Central memory CD8-positive, alpha-beta T cell (primary cell): ENCODE data around the gene ELOVL3.
"Not testable (repeated sequence)": the region's sequence is repeated elsewhere in the genome, so short reads cannot be mapped to it uniquely, and the experiment has no call there.

Experiments
- ATAC-seq: fragments of 150-1000 bp; cut with Tn5 transposase; replicated peaks from 2 replicates; pipeline ENCODE4 v1.10.0; 2022; ENCODE audit warnings: mild to moderate bottlenecking, moderate FRiP score, moderate number of reproducible peaks; ENCODE audit not compliant: poor library complexity, severe bottlenecking; ENCODE audit errors: extremely low read depth
- DNase-seq, 2 donors: peaks; one replicate each; pipeline ENCODE4 v3.0.0; 2021; ENCODE audit warnings: low spot score in 2 of 2
- H3K27ac Mint-ChIP-seq: one replicate; pipeline ENCODE4 v1.8.0; 2022; ENCODE audit warnings: low read depth, mild to moderate bottlenecking, moderate library complexity, mixed read lengths
- H3K27me3 Mint-ChIP-seq: one replicate; pipeline ENCODE4 v1.8.0; 2022; ENCODE audit warnings: mixed read lengths
- H3K36me3 Mint-ChIP-seq: one replicate; pipeline ENCODE4 v1.8.0; 2022; ENCODE audit warnings: mild to moderate bottlenecking, moderate library complexity, mixed read lengths; ENCODE audit not compliant: insufficient read depth
- H3K4me1 Mint-ChIP-seq: one replicate; pipeline ENCODE4 v1.8.0; 2022; ENCODE audit warnings: mixed read lengths
- H3K4me3 Mint-ChIP-seq: one replicate; pipeline ENCODE4 v1.8.0; 2022; ENCODE audit warnings: mild to moderate bottlenecking, moderate library complexity, mixed read lengths
- H3K9me3 Mint-ChIP-seq: one replicate; pipeline ENCODE4 v1.8.0; 2022; ENCODE audit warnings: mixed read lengths

Gene ELOVL3

DNA sequence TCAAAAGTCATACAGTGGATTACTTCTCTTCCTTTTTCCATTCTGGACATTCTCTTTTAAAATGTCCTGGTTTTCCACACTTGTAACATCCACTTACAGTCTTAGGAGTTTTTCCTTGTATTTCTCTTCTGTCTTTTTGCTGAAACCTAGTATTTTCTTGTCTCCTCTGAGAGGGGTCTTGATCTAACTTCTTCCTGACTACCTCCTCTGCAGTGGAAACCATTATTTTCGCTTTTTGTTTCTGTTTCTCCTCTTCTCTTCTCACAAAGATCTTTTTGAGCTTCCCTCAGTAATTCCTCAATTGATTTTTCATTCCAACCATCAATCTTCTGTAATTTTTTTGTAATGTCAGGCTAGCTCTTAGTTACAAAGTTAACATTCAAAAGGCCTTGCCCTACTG lies 23.7 kb upstream of the ELOVL3 start:
- ATAC-seq, result no peak
- DNase-seq, result no peak
- peaks cover 28% of the 10 kb centered on the region for H3K27me3 Mint-ChIP-seq
- H3K27ac Mint-ChIP-seq, result no peak overlapping the region
- H3K4me3 Mint-ChIP-seq, result no peak overlapping the region
- no peaks in the 10 kb centered on the region for H3K4me1 Mint-ChIP-seq
- no peaks in the 10 kb centered on the region for H3K9me3 Mint-ChIP-seq
- H3K36me3 Mint-ChIP-seq, result no peaks in the 10 kb centered on the region

DNA sequence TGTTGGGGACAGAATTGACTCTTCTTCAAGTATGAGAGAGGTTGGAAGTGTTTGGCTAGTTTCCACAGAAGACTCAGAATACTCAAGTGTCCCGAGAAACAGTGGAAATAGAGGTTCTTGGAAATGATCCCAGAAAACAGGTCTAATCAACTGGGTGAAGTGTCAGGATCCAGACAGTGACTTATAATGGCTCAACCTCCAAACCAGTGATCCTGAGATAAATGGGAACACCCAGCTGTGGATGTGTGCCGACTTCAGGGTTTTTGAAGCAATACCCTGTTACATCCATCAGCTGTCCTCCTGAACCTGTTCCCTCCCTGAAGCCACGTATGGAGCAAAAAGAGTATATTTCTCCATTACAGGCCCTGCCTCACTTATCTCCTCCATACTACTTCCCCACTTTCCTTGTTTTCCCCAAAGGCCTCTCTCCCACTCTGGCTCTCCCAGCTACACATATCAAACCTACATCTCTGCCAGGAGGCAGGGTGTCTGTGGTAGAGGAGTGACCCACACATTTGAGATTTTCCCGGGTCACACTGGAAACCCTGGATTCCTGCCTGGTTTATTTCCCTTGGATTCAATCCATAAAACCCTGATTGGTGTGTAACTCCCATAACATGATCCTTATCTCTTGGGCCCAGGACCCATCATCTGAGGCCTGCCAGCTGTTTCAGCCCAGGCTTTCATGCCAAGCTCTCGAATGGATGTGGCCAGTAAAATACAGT lies 17.6 kb upstream of the ELOVL3 start:
- DNase-seq (no peak), ATAC-seq (no peak)
- H3K27me3 Mint-ChIP-seq, result peaks cover 4% of the 10 kb centered on the region
- H3K9me3 Mint-ChIP-seq, result no peaks in the 10 kb centered on the region
- no peaks in the 10 kb centered on the region for H3K4me1 Mint-ChIP-seq
- H3K4me3 Mint-ChIP-seq, result no peak overlapping the region
- H3K36me3 Mint-ChIP-seq, result peaks cover 3% of the 10 kb centered on the region
- H3K27ac Mint-ChIP-seq, result no peak overlapping the region

- H3K4me1 Mint-ChIP-seq, result no peaks in the 10 kb centered on the region
- no peak for DNase-seq
Observed at GRCh38 chr10:102211615-102212299, 14.3 kb upstream of the ELOVL3 start.

GRCh38 chr10:102213599-102213998 lies 12.5 kb upstream of the ELOVL3 start:
- not testable (repeated sequence) for H3K9me3 Mint-ChIP-seq, ATAC-seq, H3K4me3 Mint-ChIP-seq, H3K4me1 Mint-ChIP-seq, H3K36me3 Mint-ChIP-seq, DNase-seq, H3K27me3 Mint-ChIP-seq, H3K27ac Mint-ChIP-seq

More at GRCh38 chr10:102211615-102212299, 14.3 kb upstream of the ELOVL3 start:
- no peak overlapping the region for H3K4me3 Mint-ChIP-seq
- no peaks in the 10 kb centered on the region for H3K9me3 Mint-ChIP-seq
- no peak for ATAC-seq
- peaks cover 3% of the 10 kb centered on the region for H3K36me3 Mint-ChIP-seq
- no peaks in the 10 kb centered on the region for H3K27me3 Mint-ChIP-seq
- no peak overlapping the region for H3K27ac Mint-ChIP-seq

DNA sequence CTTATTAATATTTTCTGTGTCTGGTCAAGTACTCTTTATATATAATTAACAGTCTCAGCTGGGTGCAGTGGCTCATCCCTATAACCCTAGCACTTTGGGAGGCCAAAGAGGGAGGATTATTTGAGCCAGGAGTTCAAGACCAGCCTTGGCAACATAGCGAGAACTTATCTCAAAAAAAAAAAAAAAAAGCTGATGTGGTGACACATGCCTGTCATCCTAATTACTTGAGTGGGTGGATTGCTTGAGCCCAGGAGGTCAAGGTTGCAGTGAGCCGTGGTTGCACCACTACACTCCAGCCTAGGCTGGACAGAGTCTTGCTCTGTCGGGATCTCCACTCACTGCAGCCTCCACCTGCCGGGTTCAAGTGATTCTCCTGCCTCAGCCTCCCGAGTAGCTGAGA lies 6.7 kb upstream of the ELOVL3 start:
- no peaks in the 10 kb centered on the region for H3K36me3 Mint-ChIP-seq
- DNase-seq (no peak), ATAC-seq (no peak)
- no peak overlapping the region for H3K4me3 Mint-ChIP-seq
- no peaks in the 10 kb centered on the region for H3K4me1 Mint-ChIP-seq
- H3K27ac Mint-ChIP-seq, result no peak overlapping the region
- no peaks in the 10 kb centered on the region for H3K27me3 Mint-ChIP-seq
- H3K9me3 Mint-ChIP-seq, result no peaks in the 10 kb centered on the region

DNA sequence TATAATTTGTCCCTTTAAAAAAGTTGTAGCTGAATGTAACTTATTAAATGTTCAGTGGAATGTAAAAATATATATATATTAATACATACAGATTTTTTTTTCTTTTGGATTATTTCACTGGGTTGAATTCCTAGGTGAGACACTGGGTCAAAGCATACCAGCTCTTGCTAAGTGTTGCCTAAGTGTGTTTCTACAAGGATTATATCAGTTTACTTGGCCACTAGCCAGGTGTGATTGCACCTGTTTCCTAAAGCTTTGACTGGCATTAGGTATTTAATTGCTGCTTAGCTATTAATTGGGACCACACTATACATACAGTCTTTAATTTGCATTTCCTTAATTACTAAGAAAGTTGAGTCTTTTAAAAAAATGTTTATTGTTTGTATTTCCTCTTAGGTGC lies 5.5 kb upstream of the ELOVL3 start:
- no peaks in the 10 kb centered on the region for H3K27me3 Mint-ChIP-seq
- H3K4me1 Mint-ChIP-seq, result peaks cover under 1% of the 10 kb centered on the region
- H3K4me3 Mint-ChIP-seq, result no peak overlapping the region
- H3K9me3 Mint-ChIP-seq, result no peaks in the 10 kb centered on the region
- H3K27ac Mint-ChIP-seq, result no peak overlapping the region
- DNase-seq, result no peak
- ATAC-seq, result no peak
- H3K36me3 Mint-ChIP-seq, result no peaks in the 10 kb centered on the region

- no peak overlapping the region for H3K27ac Mint-ChIP-seq
- H3K4me1 Mint-ChIP-seq, result peaks cover 11% of the 10 kb centered on the region
- no peaks in the 10 kb centered on the region for H3K9me3 Mint-ChIP-seq
- H3K27me3 Mint-ChIP-seq, result peaks cover 9% of the 10 kb centered on the region
- ATAC-seq (no peak), DNase-seq (no peak)
- no peak overlapping the region for H3K4me3 Mint-ChIP-seq
- no peaks in the 10 kb centered on the region for H3K36me3 Mint-ChIP-seq
Observed at GRCh38 chr10:102222797-102223196, 3.3 kb upstream of the ELOVL3 start.

GRCh38 chr10:102226542-102226870 lies 407 bp downstream of the ELOVL3 start:
- ATAC-seq, result no peak
- Mint-ChIP-seq H3K4me3 (peak overlapping the region; percentile 61), H3K27me3 (peaks cover 32% of the 10 kb centered on the region), H3K36me3 (no peaks in the 10 kb centered on the region), H3K9me3 (no peaks in the 10 kb centered on the region), H3K4me1 (peaks cover 11% of the 10 kb centered on the region), H3K27ac (no peak overlapping the region)
- no peak for DNase-seq

DNA sequence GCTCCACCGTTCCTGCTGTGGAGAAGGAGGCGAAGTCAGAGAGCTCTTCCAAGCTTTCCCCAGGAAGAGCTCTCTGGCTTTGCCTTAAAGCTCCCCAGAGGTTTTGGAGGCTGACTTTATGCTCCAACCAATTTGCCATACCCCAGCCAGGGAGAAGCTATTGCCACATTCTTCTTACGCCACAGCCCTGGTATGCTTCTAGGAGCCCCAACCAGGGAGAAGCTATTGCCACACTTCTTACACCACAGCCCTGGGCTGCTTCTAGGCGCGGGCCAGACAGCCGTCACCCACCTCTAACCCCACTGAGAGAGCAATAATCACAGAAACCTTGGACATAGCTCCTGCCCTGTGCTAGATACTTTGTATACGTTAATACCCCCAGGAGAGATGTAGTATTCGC lies 951 bp downstream of the ELOVL3 start:
- no peak overlapping the region for H3K27ac Mint-ChIP-seq
- H3K4me3 Mint-ChIP-seq, result no peak overlapping the region
- ATAC-seq (no peak), DNase-seq (no peak)
- peaks cover 11% of the 10 kb centered on the region for H3K4me1 Mint-ChIP-seq
- no peaks in the 10 kb centered on the region for H3K36me3 Mint-ChIP-seq
- H3K27me3 Mint-ChIP-seq, result peaks cover 37% of the 10 kb centered on the region
- no peaks in the 10 kb centered on the region for H3K9me3 Mint-ChIP-seq

- Mint-ChIP-seq H3K36me3 (no peaks in the 10 kb centered on the region), H3K4me1 (peaks cover 11% of the 10 kb centered on the region), H3K27me3 (peaks cover 62% of the 10 kb centered on the region), H3K9me3 (no peaks in the 10 kb centered on the region), H3K27ac (no peak overlapping the region), H3K4me3 (peak overlapping the region; percentile 78)
- ATAC-seq, result peak; percentile 57
- DNase-seq, result peak; percentile 78
Observed at GRCh38 chr10:102229810-102230263, 3.7 kb downstream of the ELOVL3 start.

GRCh38 chr10:102230264-102230860 lies 4.3 kb downstream of the ELOVL3 start:
- Mint-ChIP-seq H3K9me3 (no peaks in the 10 kb centered on the region), H3K4me1 (peaks cover 11% of the 10 kb centered on the region), H3K36me3 (no peaks in the 10 kb centered on the region), H3K4me3 (peak overlapping the region; percentile 78), H3K27me3 (peaks cover 63% of the 10 kb centered on the region), H3K27ac (no peak overlapping the region)
- no peak for DNase-seq
- peak; percentile 17 for ATAC-seq

DNA sequence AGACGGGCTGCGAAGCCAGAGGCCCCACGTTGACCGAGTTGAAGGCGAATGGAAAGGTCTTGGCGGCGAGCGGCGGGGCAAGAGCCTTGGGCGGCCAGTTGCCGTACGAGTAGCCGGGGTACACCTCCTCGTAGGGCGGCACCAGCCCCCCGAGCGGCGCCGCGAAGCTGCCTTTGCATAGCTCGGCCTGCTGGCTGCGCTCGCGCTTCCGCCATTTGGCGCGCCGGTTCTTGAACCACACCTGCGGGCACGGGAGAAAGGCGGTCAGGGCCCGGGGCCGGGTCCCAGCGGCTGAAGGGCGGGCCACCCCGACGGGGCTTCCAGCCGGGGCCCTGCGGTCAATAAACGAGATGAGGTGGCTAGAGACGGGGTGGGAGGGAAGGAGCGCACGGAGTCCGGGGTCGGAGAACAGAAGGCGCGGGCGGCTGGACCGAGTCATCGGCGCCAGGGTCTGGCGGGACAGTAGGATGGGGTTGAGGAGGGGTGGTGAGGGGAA lies 4.8 kb downstream of the ELOVL3 start:
- Mint-ChIP-seq H3K27me3 (peaks cover 68% of the 10 kb centered on the region), H3K4me3 (peak overlapping the region; percentile 78), H3K4me1 (peaks cover 8% of the 10 kb centered on the region), H3K9me3 (no peaks in the 10 kb centered on the region), H3K36me3 (no peaks in the 10 kb centered on the region), H3K27ac (no peak overlapping the region)
- peak in 1 of 2 donors; percentile 46 for DNase-seq
- no peak for ATAC-seq
